ENCODE results near the gene FRG2C.
"Not testable (repeated sequence)": the region's sequence is repeated elsewhere in the genome, so short reads cannot be mapped to it uniquely, and the experiment has no call there.

FRG2C gene

GRCh38 chr3:75669348-75670297 lies 5.5 kb downstream of the FRG2C start:
- not testable (repeated sequence) for DNase-seq

- DNase-seq: not testable (repeated sequence)
Measured at GRCh38 chr3:75670298-75671286, 6.5 kb downstream of the FRG2C start.

- DNase-seq: not testable (repeated sequence)
Measured at GRCh38 chr3:75671287-75672139, 7.4 kb downstream of the FRG2C start.

GRCh38 chr3:75672140-75672775 lies 8.1 kb downstream of the FRG2C start:
- DNase-seq: not testable (repeated sequence)

GRCh38 chr3:75683965-75684364 lies 19.8 kb downstream of the FRG2C start:
- not testable (repeated sequence) for DNase-seq

- DNase-seq: no peak
Measured at GRCh38 chr3:75687323-75687722, 23.2 kb downstream of the FRG2C start.

GRCh38 chr3:75692061-75692460 lies 27.9 kb downstream of the FRG2C start:
- DNase-seq: no peak

All from CD4-positive, alpha-beta T cell treated with Interleukin-4 for 4 hours (primary cell).